Caco-2 (cell line): ENCODE measurements around the gene CCN5. TPM values are rescaled to one million over a fixed set of nuclear protein-coding genes. Genes with fewer than 3 reads are reported as not detected.
"Not testable (repeated sequence)": the region's sequence is repeated elsewhere in the genome, so short reads cannot be mapped to it uniquely, and the experiment has no call there.

Experiments used
- BruUV-seq: library from RNA; stranded (reverse); fragments of 400-500 nt; replicated peaks from 2 replicates; lab custom pipeline; 2021; lab: Mats Ljungman, UMichigan
- CTCF ChIA-PET: fragments of 300-600 bp; sonication (Branson Sonifier 250); formaldehyde crosslinking; loops from one replicate; lab custom pipeline; 2022; ENCODE audit warnings: antibody characterized with exemption; lab: Charles Lee
- POLR2A ChIA-PET: fragments of 300-600 bp; sonication (Branson Sonifier 250); formaldehyde crosslinking; loops from one replicate; lab custom pipeline; 2022; ENCODE audit warnings: antibody characterized with exemption; lab: Charles Lee
- DNase-seq, 2 experiments: peaks; one replicate each; pipeline versions ENCODE4 v3.0.0 to v3.0.0-alpha.2; 2020 to 2022
- H3K27me3 ChIP-seq: replicated peaks from 2 replicates; pipeline ENCODE4 v1.6.0; 2011; ENCODE audit warnings: low read length; ENCODE audit not compliant: control insufficient read depth, insufficient read depth
- H3K36me3 ChIP-seq: 2 replicates; pipeline ENCODE4 v1.5.1; 2011; ENCODE audit warnings: low read length; ENCODE audit not compliant: control insufficient read depth, insufficient read depth
- H3K4me1 ChIP-seq: fragments of 250-450 bp; sonication (Bioruptor Pico); 2 replicates; pipeline ENCODE4 v1.5.1; 2020; ENCODE audit warnings: mild to moderate bottlenecking
- H3K4me3 ChIP-seq: 2 replicates; pipeline ENCODE4 v1.5.1; 2011; ENCODE audit warnings: low read depth, mild to moderate bottlenecking, control low read depth, low read length
- H3K9me3 ChIP-seq: fragments of 250-450 bp; sonication (Bioruptor Pico); 2 replicates; pipeline ENCODE4 v1.5.1; 2020; ENCODE audit warnings: mild to moderate bottlenecking, moderate library complexity
- H3K27ac Mint-ChIP-seq: one replicate; pipeline ENCODE4 v1.8.0; 2022; ENCODE audit warnings: mixed read lengths; ENCODE audit not compliant: unreplicated experiment
- H3K27me3 Mint-ChIP-seq: one replicate; pipeline ENCODE4 v1.8.0; 2022; ENCODE audit warnings: mixed read lengths; ENCODE audit not compliant: insufficient read depth, unreplicated experiment
- H3K36me3 Mint-ChIP-seq: one replicate; pipeline ENCODE4 v1.8.0; 2022; ENCODE audit warnings: mild to moderate bottlenecking, mixed read lengths; ENCODE audit not compliant: insufficient read depth, unreplicated experiment
- H3K4me1 Mint-ChIP-seq: one replicate; pipeline ENCODE4 v1.8.0; 2022; ENCODE audit warnings: low read depth, mixed read lengths; ENCODE audit not compliant: unreplicated experiment
- H3K4me3 Mint-ChIP-seq: one replicate; pipeline ENCODE4 v1.8.0; 2022; ENCODE audit warnings: mild to moderate bottlenecking, moderate library complexity, mixed read lengths; ENCODE audit not compliant: unreplicated experiment
- H3K9me3 Mint-ChIP-seq: one replicate; pipeline ENCODE4 v1.8.0; 2022; ENCODE audit warnings: mixed read lengths; ENCODE audit not compliant: unreplicated experiment
- CTCF ChIP-seq, 2 experiments: fragments of 200-600 bp in 1 of 2; IDR thresholded peaks; 1 replicate in 1 of 2; 2 replicates in 1 of 2; pipeline versions ENCODE4 v1.5.1 to v1.8.0; 2011 to 2022; ENCODE audit warnings: antibody characterized with exemption in 1 of 2, control low read depth in 1 of 2, inconsistent platforms in 1 of 2, low read depth in 1 of 2, low read length in 1 of 2, mild to moderate bottlenecking in 1 of 2, moderate library complexity in 1 of 2; ENCODE audit not compliant: insufficient read depth in 1 of 2, severe bottlenecking in 1 of 2, unreplicated experiment in 1 of 2
- intact Hi-C: fragments of 100-400 bp; cut with micrococcal nuclease; formaldehyde crosslinking; loops from one replicate; pipeline ENCODE4 v1.10.0; 2022; ENCODE audit not compliant: unreplicated experiment
- total RNA-seq: library from RNA; stranded (reverse); gene quantifications from 2 replicates; pipeline ENCODE4 v1.2.3, GENCODE V29; 2022

Gene CCN5
- total RNA-seq, 1 experiment from 2014 or later: not detected

GRCh38 chr20:44761423-44761822 lies 46.3 kb downstream of the CCN5 start:
- no peak overlapping the region for H3K27ac Mint-ChIP-seq

GRCh38 chr20:44762466-44763140 lies 47.4 kb downstream of the CCN5 start:
- no TSS peak for BruUV-seq
- no peak overlapping the region for H3K27ac Mint-ChIP-seq
- Histone ChIP-seq H3K4me1 (no peaks in the 10 kb centered on the region), H3K27me3 (no peaks in the 10 kb centered on the region; the same call in 1 of the 2 replicates), H3K4me3 (no peak overlapping the region), H3K36me3 (no peaks in the 10 kb centered on the region), H3K9me3 (no peaks in the 10 kb centered on the region)
- POLR2A ChIA-PET: no interaction called here
- intact Hi-C loops: no loop called here
- no peaks in the 10 kb centered on the region for H3K4me1 Mint-ChIP-seq
- H3K4me3 Mint-ChIP-seq: no peak overlapping the region
- H3K27me3 Mint-ChIP-seq: peaks cover 12% of the 10 kb centered on the region
- no peaks in the 10 kb centered on the region for H3K9me3 Mint-ChIP-seq
- no peaks in the 10 kb centered on the region for H3K36me3 Mint-ChIP-seq
- CTCF ChIA-PET: interaction anchor here (1.3 kb wide), 1 partner anchor 15 kb away, joined by 5 read pairs; no protein-coding TSS in a partner anchor
- DNase-seq: no peak
- no peak for TF ChIP-seq CTCF (IDR thresholded peaks at IDR 0.05; ENCODE audit: insufficient read depth in 1 of 2, low read depth in 1 of 2, low read length in 1 of 2, severe bottlenecking in 1 of 2, unreplicated experiment in 1 of 2)

More at GRCh38 chr20:44761423-44761822, 46.3 kb downstream of the CCN5 start:
- Histone ChIP-seq H3K4me3 (no peak overlapping the region), H3K4me1 (no peaks in the 10 kb centered on the region), H3K36me3 (no peaks in the 10 kb centered on the region), H3K27me3 (no peaks in the 10 kb centered on the region; the same call in 1 of the 2 replicates), H3K9me3 (no peaks in the 10 kb centered on the region)
- H3K4me1 Mint-ChIP-seq: no peaks in the 10 kb centered on the region
- no peak for TF ChIP-seq CTCF (IDR thresholded peaks at IDR 0.05; ENCODE audit: insufficient read depth in 1 of 2, low read depth in 1 of 2, low read length in 1 of 2, severe bottlenecking in 1 of 2, unreplicated experiment in 1 of 2)
- POLR2A ChIA-PET: no interaction called here
- H3K36me3 Mint-ChIP-seq: no peaks in the 10 kb centered on the region
- no peaks in the 10 kb centered on the region for H3K9me3 Mint-ChIP-seq
- peak in 1 of 2 experiments; percentile 37 for DNase-seq
- CTCF ChIA-PET: interaction anchor here (0.6 to 1.3 kb wide), 2 partner anchors 14 to 76 kb away, joined by 3 to 5 read pairs; no protein-coding TSS in a partner anchor
- no peak overlapping the region for H3K4me3 Mint-ChIP-seq
- intact Hi-C loops: no loop called here
- BruUV-seq: no TSS peak
- H3K27me3 Mint-ChIP-seq: peaks cover 11% of the 10 kb centered on the region

GRCh38 chr20:44763798-44764197 lies 48.6 kb downstream of the CCN5 start:
- POLR2A ChIA-PET, intact Hi-C loops, H3K4me3 Mint-ChIP-seq, H3K36me3 Mint-ChIP-seq, H3K4me3 ChIP-seq, H3K4me1 Mint-ChIP-seq, H3K9me3 Mint-ChIP-seq, H3K27ac Mint-ChIP-seq, H3K4me1 ChIP-seq, BruUV-seq, CTCF ChIA-PET, H3K27me3 ChIP-seq, H3K9me3 ChIP-seq, DNase-seq, H3K36me3 ChIP-seq: not testable (repeated sequence)
- H3K27me3 Mint-ChIP-seq: peaks cover 12% of the 10 kb centered on the region
